T-helper 1 cell treated with Interleukin-12 subunit alpha and Interleukin-12 subunit beta and Interleukin-4 antibody, amounts not matched to agents 30 μg/mL and 1 μg/mL, for 36 hours (primary cell): Measurements from ENCODE around the gene RRP36.

Experiments used
- H3K27ac Mint-ChIP-seq: one replicate; pipeline ENCODE4 v1.8.0; 2021; ENCODE audit warnings: mild to moderate bottlenecking, mixed read lengths
- H3K27me3 Mint-ChIP-seq: one replicate; pipeline ENCODE4 v1.8.0; 2021; ENCODE audit warnings: low read depth, mixed read lengths
- H3K36me3 Mint-ChIP-seq: one replicate; pipeline ENCODE4 v1.8.0; 2021; ENCODE audit warnings: low read depth, mixed read lengths
- H3K4me1 Mint-ChIP-seq: one replicate; pipeline ENCODE4 v1.8.0; 2021; ENCODE audit warnings: low read depth, mixed read lengths
- H3K4me3 Mint-ChIP-seq: one replicate; pipeline ENCODE4 v1.8.0; 2021; ENCODE audit warnings: mild to moderate bottlenecking, moderate library complexity, mixed read lengths
- H3K9me3 Mint-ChIP-seq: one replicate; pipeline ENCODE4 v1.8.0; 2021; ENCODE audit warnings: mixed read lengths

RRP36 gene

DNA sequence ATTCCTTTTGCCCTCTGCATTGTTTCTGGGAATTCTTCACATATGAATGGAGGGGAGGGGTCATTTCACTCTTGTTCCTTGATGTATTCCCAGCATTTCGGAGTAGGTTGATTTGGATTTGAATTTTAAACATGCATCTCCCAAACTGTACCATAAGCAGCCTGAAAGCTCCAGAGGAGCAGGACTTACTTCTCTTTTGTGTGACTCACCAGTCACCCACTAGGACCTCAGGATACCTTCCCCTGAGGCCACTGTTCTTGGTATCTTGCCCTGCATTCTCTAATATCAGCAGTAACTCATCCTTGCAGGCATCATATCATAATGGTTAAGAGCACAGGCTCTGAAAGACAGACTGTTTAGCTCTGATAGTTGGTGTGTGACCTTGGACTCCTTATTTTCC is 37.1 kb downstream of the RRP36 start:
- H3K36me3 Mint-ChIP-seq = peaks cover 22% of the 10 kb centered on the region
- peak overlapping the region; percentile 95 for H3K27ac Mint-ChIP-seq
- H3K9me3 Mint-ChIP-seq = no peaks in the 10 kb centered on the region
- peaks cover 28% of the 10 kb centered on the region for H3K4me1 Mint-ChIP-seq
- H3K27me3 Mint-ChIP-seq = no peaks in the 10 kb centered on the region
- peak overlapping the region; percentile 89 for H3K4me3 Mint-ChIP-seq

GRCh38 chr6:43059168-43060033 is 38.0 kb downstream of the RRP36 start, which contains the start of the genes KLC4 and MRPL2:
Gene KLC4, plus strand, starts transcription at chr6:43059631. Its CDS starts 1,705 bp downstream, at chr6:43061336.
Gene MRPL2, minus strand, starts transcription at chr6:43059434. Its CDS starts 53 bp downstream, at chr6:43059381.
- H3K9me3 Mint-ChIP-seq = no peaks in the 10 kb centered on the region
- no peaks in the 10 kb centered on the region for H3K27me3 Mint-ChIP-seq
- peaks cover 17% of the 10 kb centered on the region for H3K36me3 Mint-ChIP-seq
- H3K27ac Mint-ChIP-seq = peak within 1 kb of the TSS; percentile 95
- H3K4me1 Mint-ChIP-seq = peaks cover 23% of the 10 kb centered on the region
- H3K4me3 Mint-ChIP-seq = peak within 1 kb of the TSS; percentile 89

DNA sequence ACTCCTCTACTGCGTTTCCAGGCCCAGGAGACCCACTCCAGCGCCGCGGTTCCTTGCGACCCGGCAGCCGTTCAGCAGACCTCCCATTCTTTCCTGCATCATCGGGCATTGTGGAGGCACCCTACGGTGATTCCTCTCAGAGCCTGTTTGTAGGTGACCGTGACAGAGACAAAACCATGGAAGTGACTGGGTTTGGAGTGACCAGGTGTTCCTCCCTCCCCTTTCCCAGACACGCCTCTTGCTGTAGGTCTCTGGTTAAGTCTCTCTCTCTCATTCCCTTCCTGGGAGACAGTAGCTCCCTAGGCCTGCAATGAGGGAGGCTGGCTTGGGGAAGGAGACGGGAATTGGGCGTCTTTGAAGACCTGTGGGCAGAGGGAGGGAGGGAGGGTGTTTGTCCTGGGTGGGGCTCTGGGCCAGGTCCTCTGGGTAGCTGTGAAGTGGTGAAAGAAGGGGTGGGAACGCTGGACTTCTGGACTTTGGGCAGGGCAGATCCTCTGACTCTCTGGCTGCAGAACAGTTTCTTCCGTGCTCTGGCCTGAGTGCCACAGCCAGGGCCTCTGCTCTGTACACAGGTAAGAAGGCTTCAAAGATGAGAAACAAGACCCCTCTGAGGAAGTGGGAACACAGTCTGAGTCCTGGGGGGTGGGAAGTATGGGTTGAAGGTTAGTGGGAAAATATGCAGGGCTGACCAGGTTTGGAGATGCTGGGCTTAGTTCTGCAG is 38.8 kb downstream of the RRP36 start:
- peak overlapping the region; percentile 95 for H3K27ac Mint-ChIP-seq
- H3K4me3 Mint-ChIP-seq = peak overlapping the region; percentile 89
- H3K9me3 Mint-ChIP-seq = no peaks in the 10 kb centered on the region
- H3K27me3 Mint-ChIP-seq = no peaks in the 10 kb centered on the region
- H3K36me3 Mint-ChIP-seq = peaks cover 17% of the 10 kb centered on the region
- H3K4me1 Mint-ChIP-seq = peaks cover 23% of the 10 kb centered on the region

GRCh38 chr6:43060755-43061633 is 39.6 kb downstream of the RRP36 start:
- Mint-ChIP-seq H3K36me3 (peaks cover 13% of the 10 kb centered on the region), H3K9me3 (no peaks in the 10 kb centered on the region), H3K27ac (peak overlapping the region; percentile 58), H3K27me3 (no peaks in the 10 kb centered on the region), H3K4me3 (peak overlapping the region; percentile 89), H3K4me1 (peaks cover 23% of the 10 kb centered on the region)

- Mint-ChIP-seq H3K27me3 (no peaks in the 10 kb centered on the region), H3K4me3 (no peak overlapping the region), H3K36me3 (peaks cover 9% of the 10 kb centered on the region), H3K4me1 (peaks cover 23% of the 10 kb centered on the region), H3K9me3 (no peaks in the 10 kb centered on the region), H3K27ac (no peak overlapping the region)
Observed at GRCh38 chr6:43061861-43062260, 40.4 kb downstream of the RRP36 start.

DNA sequence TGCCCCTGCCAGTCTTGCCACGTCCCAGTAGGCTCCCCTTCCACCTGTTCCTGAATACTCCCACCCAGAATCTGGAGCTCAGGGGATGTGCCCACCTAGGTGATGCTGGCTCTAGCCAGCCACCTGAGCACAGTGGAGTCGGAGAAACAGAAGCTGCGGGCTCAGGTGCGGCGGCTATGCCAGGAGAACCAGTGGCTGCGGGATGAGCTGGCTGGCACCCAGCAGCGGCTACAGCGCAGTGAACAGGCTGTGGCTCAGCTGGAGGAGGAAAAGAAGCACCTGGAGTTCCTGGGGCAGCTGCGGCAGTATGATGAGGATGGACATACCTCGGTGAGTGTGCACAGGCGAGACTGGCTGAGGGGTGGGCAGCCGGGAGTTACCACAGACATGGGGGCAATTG is 41.4 kb downstream of the RRP36 start:
- Mint-ChIP-seq H3K9me3 (no peaks in the 10 kb centered on the region), H3K36me3 (peaks cover 6% of the 10 kb centered on the region), H3K4me3 (no peak overlapping the region), H3K4me1 (peaks cover 23% of the 10 kb centered on the region), H3K27me3 (no peaks in the 10 kb centered on the region), H3K27ac (no peak overlapping the region)

- Mint-ChIP-seq H3K4me1 (peaks cover 4% of the 10 kb centered on the region), H3K4me3 (no peak overlapping the region), H3K36me3 (peaks cover 3% of the 10 kb centered on the region), H3K9me3 (no peaks in the 10 kb centered on the region), H3K27me3 (peaks cover 4% of the 10 kb centered on the region), H3K27ac (no peak overlapping the region)
Observed at GRCh38 chr6:43070028-43070632, 48.7 kb downstream of the RRP36 start.

DNA sequence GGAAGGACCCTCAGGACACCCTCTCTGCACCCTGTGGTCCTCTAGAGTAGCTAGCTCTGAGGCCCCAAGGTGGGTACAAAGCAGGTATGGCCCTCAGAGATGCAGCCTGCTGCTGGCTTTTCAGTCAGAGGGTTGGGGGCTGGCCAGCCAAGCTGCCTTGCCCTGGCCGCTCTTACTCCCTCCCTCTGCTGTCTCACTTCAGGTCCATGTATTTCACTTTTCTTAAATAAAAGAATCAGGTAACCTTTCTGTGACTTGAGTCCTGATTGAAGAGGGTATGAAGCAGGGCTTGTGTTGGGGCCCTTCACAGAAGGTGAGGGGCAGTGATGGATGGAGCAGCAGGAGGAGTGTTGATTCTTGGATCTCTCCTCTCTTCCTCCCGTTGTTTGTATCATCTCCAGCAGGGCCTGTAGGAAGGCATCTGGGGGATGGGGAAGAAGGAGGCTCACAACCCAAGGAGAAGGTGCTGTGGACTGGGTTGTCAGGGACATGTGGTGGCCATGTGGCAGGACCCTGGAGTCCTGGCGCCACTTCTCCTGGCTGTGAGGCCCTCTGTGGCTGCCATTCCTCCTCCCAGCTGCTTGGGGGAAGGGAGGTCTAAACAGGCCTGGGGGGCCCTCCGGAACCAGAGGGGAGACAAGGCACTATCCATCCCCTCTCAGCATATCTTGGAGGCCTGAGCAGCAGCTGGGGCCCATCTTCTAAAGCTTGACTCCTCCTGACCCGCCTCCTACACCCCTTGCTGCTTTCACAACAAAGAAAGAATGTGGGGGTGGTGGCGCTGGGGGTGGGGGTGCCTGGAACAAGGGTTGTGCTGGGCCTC is 53.6 kb downstream of the RRP36 start:
- Mint-ChIP-seq H3K27me3 (peaks cover 36% of the 10 kb centered on the region), H3K9me3 (no peaks in the 10 kb centered on the region), H3K27ac (no peak overlapping the region), H3K4me3 (no peak overlapping the region), H3K36me3 (peaks cover 3% of the 10 kb centered on the region), H3K4me1 (peaks cover 4% of the 10 kb centered on the region)

- no peak within 1 kb of the TSS for H3K27ac Mint-ChIP-seq
- peaks cover 1% of the 10 kb centered on the region for H3K4me1 Mint-ChIP-seq
- peaks cover 40% of the 10 kb centered on the region for H3K27me3 Mint-ChIP-seq
Observed at GRCh38 chr6:43075670-43076463, 54.4 kb downstream of the RRP36 start, which contains the start of gene PTK7. Gene PTK7, plus strand, starts transcription at chr6:43076314. Its CDS starts 175 bp downstream, at chr6:43076489.

DNA sequence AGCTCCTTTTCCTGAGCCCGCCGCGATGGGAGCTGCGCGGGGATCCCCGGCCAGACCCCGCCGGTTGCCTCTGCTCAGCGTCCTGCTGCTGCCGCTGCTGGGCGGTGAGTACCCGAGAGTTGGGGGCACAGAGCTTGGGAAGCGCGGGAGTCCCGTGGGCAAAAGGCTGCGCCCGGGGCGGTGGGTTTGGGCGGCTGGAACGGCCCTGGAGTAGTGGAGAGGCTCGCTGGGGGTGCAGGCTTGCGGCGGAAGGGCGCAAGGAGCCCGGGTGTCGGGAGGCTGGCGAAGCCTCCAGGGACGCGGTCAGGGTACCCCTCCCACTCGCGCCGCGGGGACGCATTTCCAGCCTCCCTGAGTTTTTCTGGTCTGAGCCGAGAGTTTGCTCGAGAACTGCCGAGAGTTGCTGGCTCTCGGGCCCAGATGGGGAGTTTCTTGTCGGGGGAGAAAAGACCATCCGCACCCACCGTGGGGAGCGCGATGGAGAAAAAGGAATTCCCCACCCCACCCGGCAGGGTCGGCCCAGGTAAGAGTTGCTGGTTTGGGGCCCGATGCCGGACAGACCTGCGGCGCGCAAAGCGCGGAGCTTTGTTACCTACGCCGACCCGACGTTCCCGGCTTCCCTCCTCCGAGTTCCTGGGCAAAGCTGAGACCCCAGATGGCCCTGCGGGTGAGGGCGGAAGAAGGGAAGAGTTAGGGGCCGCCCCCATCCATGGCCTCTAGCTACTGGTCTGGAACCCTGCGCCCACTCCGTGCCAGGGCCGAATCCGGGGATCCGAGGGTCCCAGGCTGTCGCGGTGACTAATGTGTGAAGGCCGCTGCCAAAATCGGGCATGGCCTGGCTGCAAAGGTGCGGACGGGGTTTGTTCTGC is 55.3 kb downstream of the RRP36 start:
- peaks cover 3% of the 10 kb centered on the region for H3K36me3 Mint-ChIP-seq
- peaks cover 1% of the 10 kb centered on the region for H3K4me1 Mint-ChIP-seq
- peak overlapping the region; percentile 34 for H3K4me3 Mint-ChIP-seq
- H3K27me3 Mint-ChIP-seq = peaks cover 44% of the 10 kb centered on the region
- no peaks in the 10 kb centered on the region for H3K9me3 Mint-ChIP-seq
- H3K27ac Mint-ChIP-seq = no peak overlapping the region

More at GRCh38 chr6:43075670-43076463, 54.4 kb downstream of the RRP36 start, which contains the start of gene PTK7:
- Mint-ChIP-seq H3K9me3 (no peaks in the 10 kb centered on the region), H3K36me3 (peaks cover 3% of the 10 kb centered on the region), H3K4me3 (peak within 1 kb of the TSS; percentile 34)

GRCh38 chr6:43077333-43077809 is 55.9 kb downstream of the RRP36 start:
- H3K4me3 Mint-ChIP-seq = no peak overlapping the region
- peaks cover 1% of the 10 kb centered on the region for H3K4me1 Mint-ChIP-seq
- H3K27ac Mint-ChIP-seq = no peak overlapping the region
- peaks cover 44% of the 10 kb centered on the region for H3K27me3 Mint-ChIP-seq
- peaks cover 3% of the 10 kb centered on the region for H3K36me3 Mint-ChIP-seq
- H3K9me3 Mint-ChIP-seq = no peaks in the 10 kb centered on the region
